HepG2 (cell line): ENCODE results near the gene SHC1. TPM values are rescaled to one million over a fixed set of nuclear protein-coding genes. Genes with fewer than 3 reads are reported as not detected.

Experiments used
- ATAC-seq: fragments of 200-7000 bp; cut with Tn5 transposase; 3 replicates; pipeline ENCODE4 v1.9.1; 2020; ENCODE audit warnings: mild to moderate bottlenecking, moderate library complexity
- BruUV-seq: library from RNA; stranded (reverse); fragments of 400-500 nt; replicated peaks from 2 replicates; lab custom pipeline; 2021; lab: Mats Ljungman, UMichigan
- CTCF ChIA-PET: fragments of 300-600 bp; formaldehyde crosslinking; extraction: SDS; loops from one replicate; lab custom pipeline; 2021; ENCODE audit warnings: low total read pairs, inconsistent platforms, low intra/inter-chr PET ratio; lab: Yijun Ruan, JAX
- POLR2A ChIA-PET: fragments of 350-600 bp; sonication (Branson Sonifier 250); formaldehyde crosslinking; loops from one replicate; lab custom pipeline; 2020; ENCODE audit warnings: antibody characterized with exemption, inconsistent platforms; lab: Yijun Ruan, JAX
- DNase-seq: peaks from one replicate; pipeline ENCODE4 v3.0.0-alpha.2; 2015; ENCODE audit warnings: low spot score
- FAIRE-seq: peaks from 3 replicates; lab custom pipeline; 2011; peaks lifted over from hg19 to GRCh38; lab: Jason Lieb, UNC
- H2AFZ ChIP-seq: one replicate; pipeline ENCODE4 v1.6.1; 2011; ENCODE audit warnings: low read length, inconsistent platforms
- H3K27ac ChIP-seq: fragments of 300-600 bp; 3 replicates; pipeline ENCODE4 v1.8.0; 2011; ENCODE audit warnings: mixed run types, mild to moderate bottlenecking, mixed read lengths, low read length, inconsistent platforms; ENCODE audit not compliant: insufficient read depth; ENCODE audit errors: extremely low read length
- H3K27me3 ChIP-seq, 2 experiments: fragments of 200-600 bp in 1 of 2; 2 replicates in 1 of 2; 3 replicates in 1 of 2; pipeline versions ENCODE4 v1.6.0 to v1.8.0; 2011; ENCODE audit warnings: low read length in 2 of 2, mild to moderate bottlenecking in 2 of 2, moderate library complexity in 2 of 2, inconsistent platforms in 1 of 2; ENCODE audit not compliant: insufficient read depth in 2 of 2, control insufficient read depth in 1 of 2
- H3K36me3 ChIP-seq, 2 experiments: fragments of 200-600 bp in 1 of 2; replicated peaks in 1 of 2; 2 replicates in 1 of 2; 3 replicates in 1 of 2; pipeline versions ENCODE4 v1.5.1 to v1.8.0; 2011; ENCODE audit warnings: low read length in 2 of 2, inconsistent platforms in 1 of 2; ENCODE audit not compliant: insufficient read depth in 2 of 2, control insufficient read depth in 1 of 2
- H3K4me1 ChIP-seq: 2 replicates; pipeline ENCODE4 v1.5.1; 2012; ENCODE audit warnings: low read length, inconsistent platforms; ENCODE audit not compliant: insufficient read depth
- H3K4me2 ChIP-seq: 2 replicates; pipeline ENCODE4 v1.6.0; 2011; ENCODE audit warnings: low read depth, low read length, inconsistent platforms
- H3K4me3 ChIP-seq, 3 experiments: fragments of 200-600 bp in 1 of 3; sonication (generic), shearing (Covaris generic) in 1 of 3; replicated peaks in 1 of 3; 2 replicates each; pipeline ENCODE4 v1.5.1; 2011 to 2016; ENCODE audit warnings: low read length in 3 of 3, inconsistent platforms in 2 of 3, low read depth in 2 of 3, mild to moderate bottlenecking in 2 of 3, control low read depth in 1 of 3, mixed read lengths in 1 of 3; ENCODE audit not compliant: insufficient read depth in 1 of 3
- H3K79me2 ChIP-seq: one replicate; pipeline ENCODE4 v1.6.1; 2011; ENCODE audit warnings: low read length, inconsistent platforms; ENCODE audit not compliant: insufficient read depth
- H3K9ac ChIP-seq: 2 replicates; pipeline ENCODE4 v1.6.0; 2011; ENCODE audit warnings: mild to moderate bottlenecking, low read depth, low read length, inconsistent platforms; ENCODE audit not compliant: insufficient read depth
- H3K9me3 ChIP-seq: 2 replicates; pipeline ENCODE4 v1.5.1; 2012; ENCODE audit warnings: mild to moderate bottlenecking, low read length
- H4K20me1 ChIP-seq: 2 replicates; pipeline ENCODE4 v1.6.0; 2011; ENCODE audit warnings: inconsistent platforms, mild to moderate bottlenecking, low read length, moderate library complexity; ENCODE audit not compliant: insufficient read depth
- CBX1 ChIP-seq: IDR thresholded peaks from one replicate; pipeline ENCODE4 v1.6.1; 2016; ENCODE audit warnings: antibody characterized with exemption, low read depth
- FOXM1 ChIP-seq: sonication (generic); formaldehyde crosslinking; IDR thresholded peaks from 2 replicates; pipeline ENCODE4 v1.5.0; 2020; ENCODE audit warnings: missing genetic modification reagents
- HMG20B ChIP-seq: conservative IDR thresholded peaks from 2 replicates; pipeline ENCODE4 v1.6.1; 2016; ENCODE audit warnings: missing genetic modification reagents, missing compliant biosample characterization
- POGK ChIP-seq: sonication (generic); formaldehyde crosslinking; conservative IDR thresholded peaks from 2 replicates; pipeline ENCODE4 v1.8.0; 2022; ENCODE audit warnings: mild to moderate bottlenecking, moderate library complexity, missing genetic modification reagents
- RARA ChIP-seq: IDR thresholded peaks from 2 replicates; pipeline ENCODE4 v1.6.1; 2016; ENCODE audit warnings: missing genetic modification reagents, missing compliant biosample characterization
- SRSF1 ChIP-seq: fragments of 200-400 bp; formaldehyde crosslinking; optimal IDR thresholded peaks from 2 replicates; pipeline ENCODE3; 2017; ENCODE audit warnings: mild to moderate bottlenecking, low read depth, low read length, moderate library complexity
- ZBTB7B ChIP-seq: sonication (generic); formaldehyde crosslinking; IDR thresholded peaks from 2 replicates; pipeline ENCODE4 v1.4.0; 2020; ENCODE audit warnings: missing genetic modification reagents
- ZNF234 ChIP-seq: sonication (generic); formaldehyde crosslinking; conservative IDR thresholded peaks from 2 replicates; pipeline ENCODE4 v1.5.1; 2020; ENCODE audit warnings: mild to moderate bottlenecking, missing genetic modification reagents
- ZNF253 ChIP-seq: sonication (generic); formaldehyde crosslinking; IDR thresholded peaks from 2 replicates; pipeline ENCODE4 v1.8.0; 2022; ENCODE audit warnings: mild to moderate bottlenecking, missing genetic modification reagents, borderline replicate concordance
- ZNF329 ChIP-seq: sonication (generic); formaldehyde crosslinking; IDR thresholded peaks from 2 replicates; pipeline ENCODE4 v1.9.0; 2021; ENCODE audit warnings: low read depth, mild to moderate bottlenecking, missing genetic modification reagents
- ZNF496 ChIP-seq: sonication (generic); formaldehyde crosslinking; IDR thresholded peaks from 2 replicates; pipeline ENCODE4 v1.8.1; 2023; ENCODE audit warnings: mild to moderate bottlenecking, moderate library complexity, missing genetic modification reagents; ENCODE audit not compliant: insufficient replicate concordance
- ZNF574 ChIP-seq: sonication (generic); formaldehyde crosslinking; IDR thresholded peaks from 2 replicates; pipeline ENCODE4 v1.4.0; 2020; ENCODE audit warnings: missing genetic modification reagents
- ZNF629 ChIP-seq: sonication (generic); formaldehyde crosslinking; conservative IDR thresholded peaks from 2 replicates; pipeline ENCODE4 v1.5.0; 2020; ENCODE audit warnings: missing genetic modification reagents
- ZNF674 ChIP-seq: sonication (generic); formaldehyde crosslinking; IDR thresholded peaks from 2 replicates; pipeline ENCODE4 v1.5.0; 2020; ENCODE audit warnings: low read depth, mild to moderate bottlenecking, missing genetic modification reagents
- ZNF75D ChIP-seq: sonication (generic); formaldehyde crosslinking; IDR thresholded peaks from 2 replicates; pipeline ENCODE4 v1.8.1; 2023; ENCODE audit warnings: missing genetic modification reagents, mild to moderate bottlenecking, borderline replicate concordance
- ZSCAN12 ChIP-seq: sonication (generic); formaldehyde crosslinking; IDR thresholded peaks from 2 replicates; pipeline ENCODE4 v1.9.0; 2021; ENCODE audit warnings: mild to moderate bottlenecking, missing genetic modification reagents
- WGBS: methylation state at CpG from one replicate; pipeline ENCODE4 v1.1.6; 2017; ENCODE audit warnings: low lambda C conversion rate; 5-methylcytosine and 5-hydroxymethylcytosine counted together
- in situ Hi-C: cut with HindIII; loops from 2 replicates; pipeline ENCODE4 v1.10.0; 2017; ENCODE audit warnings: low pct_unique_long_range_greater_than_20kb; ENCODE audit not compliant: extremely low pct_ligation_motif_present
- intact Hi-C: fragments of 100-400 bp; cut with micrococcal nuclease; formaldehyde crosslinking; loops from one replicate; pipeline ENCODE4 v1.10.0; 2022; ENCODE audit not compliant: unreplicated experiment
- polyA plus RNA-seq, 8 experiments: library from polyadenylated mRNA; depleted of rRNA in 3 of 8; stranded (reverse) in 7 of 8; unstranded in 1 of 8; fragments of >200 nt; fragmentation: Illumina TruSeq in 4 of 8; extraction: Trizol in 4 of 8; gene quantifications; 2 replicates each; pipeline versions ENCODE4 v1.2.1 to v1.2.3, GENCODE V29; 2011 to 2016; ENCODE audit warnings: low read depth in 4 of 8, missing spikeins in 1 of 8, mixed read lengths in 1 of 8; ENCODE audit not compliant: insufficient read depth in 1 of 8
- total RNA-seq, 5 experiments: library from RNA; depleted of rRNA; stranded (reverse); fragments of >200 nt; fragmentation: Illumina TruSeq; extraction: Trizol; gene quantifications; 2 replicates each; pipeline ENCODE4 v1.2.3, GENCODE V29; 2016; ENCODE audit warnings: low read depth in 1 of 5
- TF ChIP-seq, protein P1 (sequence below): sonication (generic); formaldehyde crosslinking; IDR thresholded peaks from 2 replicates; pipeline ENCODE4 v1.5.0; 2020; ENCODE audit warnings: missing genetic modification reagents

SHC1 gene
- total and polyA plus RNA-seq, 2 of the 13 experiments (the other 11 are each of a cell fraction or from before 2014, with no cell fraction given), result 52.0 to 137 TPM

GRCh38 chr1:155009742-155010141 is 39.2 kb upstream of the SHC1 start (continued):
- no peak for TF ChIP-seq HMG20B
- no peak for TF ChIP-seq RARA (CRISPR knock-in tag)
- TF ChIP-seq, protein P1, sequence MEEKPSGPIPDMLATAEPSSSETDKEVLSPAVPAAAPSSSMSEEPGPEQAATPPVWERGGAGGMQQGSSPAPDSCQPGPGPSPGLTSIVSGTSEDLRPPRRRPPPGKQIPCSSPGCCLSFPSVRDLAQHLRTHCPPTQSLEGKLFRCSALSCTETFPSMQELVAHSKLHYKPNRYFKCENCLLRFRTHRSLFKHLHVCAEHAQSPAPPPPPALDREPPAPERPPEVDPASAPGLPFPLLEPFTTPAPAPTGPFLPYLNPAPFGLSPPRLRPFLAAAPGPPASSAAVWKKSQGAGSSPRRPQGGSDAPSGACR (CRISPR knock-in tag), result no peak
- no peak for TF ChIP-seq ZNF253
- no peak for TF ChIP-seq ZBTB7B (CRISPR knock-in tag)
- TF ChIP-seq ZSCAN12 (CRISPR knock-in tag), result no peak

GRCh38 chr1:155009221-155009711 is 38.7 kb upstream of the SHC1 start:
- DNase-seq, result no peak
- Histone ChIP-seq H3K27ac (peak overlapping the region; percentile 30), H2AFZ (no peak overlapping the region), H3K4me2 (no peak overlapping the region), H3K9ac (no peak overlapping the region), H4K20me1 (peaks cover 11% of the 10 kb centered on the region; the same call in 1 of the 2 replicates), H3K27me3 (no peaks in the 10 kb centered on the region), H3K4me3 (no peak overlapping the region), H3K9me3 (no peaks in the 10 kb centered on the region), H3K36me3 (peaks cover 3 to 20% of the 10 kb centered on the region in 2 experiments; a peak in 4 of 5 replicates), H3K79me2 (peaks cover 34% of the 10 kb centered on the region), H3K4me1 (peaks cover 93% of the 10 kb centered on the region)
- intact Hi-C loops, result no loop called here
- POLR2A ChIA-PET, result interaction anchor here (0.8 kb wide), 1 partner anchor 8 kb away, joined by 3 read pairs; no protein-coding TSS in a partner anchor
- WGBS, result 100% methylated on average over 5 of the region's 12 CpGs
- ATAC-seq, result no peak
- CTCF ChIA-PET, result no interaction called here
- TF ChIP-seq CBX1 (no peak), ZNF574 (CRISPR knock-in tag) (no peak), POGK (no peak), ZNF329 (CRISPR knock-in tag) (no peak), FOXM1 (CRISPR knock-in tag) (no peak), ZNF234 (CRISPR knock-in tag) (no peak), SRSF1 (no peak), ZNF674 (CRISPR knock-in tag) (no peak), ZNF629 (CRISPR knock-in tag) (no peak), ZNF75D (CRISPR knock-in tag) (no peak), ZNF496 (CRISPR knock-in tag) (no peak)
- BruUV-seq, result no TSS peak
- in situ Hi-C loops, result no loop called here
- no peak for FAIRE-seq
